GM18508 (cell line): ENCODE data around the gene AK5.

Source experiments
- ATAC-seq: cut with Tn5 transposase; IDR thresholded peaks from one replicate; pipeline ENCODE4 v1.9.1; 2021; ENCODE audit warnings: moderate number of reproducible peaks; ENCODE audit not compliant: insufficient read depth, unreplicated experiment

Gene AK5

DNA sequence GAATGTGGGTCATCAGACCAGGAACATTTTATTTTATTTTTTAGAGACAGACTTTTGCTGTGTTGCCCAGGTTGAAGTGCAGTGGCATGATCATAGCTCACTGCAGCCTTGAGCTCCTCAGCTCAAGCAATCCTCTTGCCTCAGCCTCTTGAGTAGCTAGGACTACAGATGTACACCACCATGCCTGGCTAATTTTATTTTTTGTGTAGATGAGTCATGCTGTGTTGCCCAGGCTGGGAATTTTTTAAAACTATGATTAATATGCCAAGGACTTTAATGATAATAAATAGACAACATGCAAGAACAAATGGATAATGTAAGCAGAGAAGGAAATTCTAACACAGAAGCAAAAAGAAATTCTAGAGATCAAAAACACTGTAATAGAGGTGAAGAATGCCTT lies 142.4 kb downstream of the AK5 start:
- ATAC-seq = no peak

DNA sequence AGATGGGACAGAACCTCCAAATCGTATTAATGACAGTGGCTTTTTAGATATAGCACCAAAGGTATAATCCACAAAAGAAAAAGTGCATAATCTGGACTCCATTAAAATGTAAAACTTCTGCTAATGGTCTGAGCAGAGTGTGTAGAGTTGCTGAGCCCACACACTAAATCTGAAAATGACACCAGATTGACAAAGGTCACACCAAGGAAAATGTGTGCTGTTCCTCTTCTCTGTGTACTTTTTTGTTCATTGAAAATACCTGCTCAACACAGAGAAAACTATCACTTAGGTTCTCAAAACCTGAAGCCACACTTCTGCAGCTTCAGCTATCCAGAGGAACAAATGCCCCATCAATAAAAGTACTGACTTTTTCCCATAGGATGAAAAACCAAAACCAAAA lies 146.2 kb downstream of the AK5 start:
- ATAC-seq = no peak

DNA sequence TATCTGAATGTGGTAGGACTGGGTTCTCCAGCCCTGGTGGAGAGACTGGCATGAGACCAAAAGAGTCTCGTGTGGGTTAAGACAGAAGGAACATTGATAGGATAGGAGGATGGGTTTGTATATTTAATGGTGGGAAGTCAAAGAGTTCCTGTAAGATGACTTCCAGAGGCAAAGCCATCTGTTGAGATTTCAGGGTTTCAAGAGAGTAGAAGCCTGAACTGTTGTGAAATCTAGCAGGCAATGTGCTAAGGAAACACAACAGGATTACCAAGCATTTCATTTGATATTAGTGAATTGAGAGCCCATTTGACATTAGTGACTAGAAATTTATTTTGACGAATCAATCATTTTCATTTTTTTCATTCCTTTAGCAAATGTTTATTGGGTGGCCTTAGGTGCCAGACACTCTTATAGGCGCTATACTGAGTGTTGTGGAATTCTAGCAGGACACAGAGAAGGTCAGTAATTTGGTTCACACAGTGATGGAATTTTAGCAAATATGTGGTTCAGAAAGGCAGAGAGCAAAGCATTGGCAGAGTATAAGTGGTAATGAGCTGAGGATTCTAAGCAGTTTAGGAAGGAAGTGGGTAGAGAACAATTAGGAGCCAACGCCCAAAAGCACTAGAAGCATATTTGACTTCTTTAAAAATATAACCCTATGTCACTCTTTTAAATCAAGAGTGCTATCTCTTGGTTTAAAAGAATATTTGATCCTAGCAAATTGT lies 149.3 kb downstream of the AK5 start:
- ATAC-seq = no peak

DNA sequence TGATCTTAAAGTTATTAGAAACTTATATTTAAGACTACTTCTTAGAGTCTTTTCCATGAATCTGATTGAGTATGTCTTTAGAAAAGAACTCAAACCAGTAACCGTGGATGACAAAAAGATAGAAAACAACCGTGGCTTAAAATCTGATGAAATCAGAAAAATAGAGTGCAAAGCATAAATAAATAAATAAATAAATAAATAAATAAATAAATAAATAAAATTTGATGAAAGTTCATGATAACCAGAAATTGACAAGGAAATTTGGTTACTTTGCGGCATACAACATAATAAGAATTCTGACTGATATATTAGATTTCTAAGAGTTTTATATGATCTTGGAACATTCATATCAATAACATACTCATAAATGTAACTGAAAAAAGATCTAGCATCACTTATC lies 152.1 kb downstream of the AK5 start:
- ATAC-seq = no peak

DNA sequence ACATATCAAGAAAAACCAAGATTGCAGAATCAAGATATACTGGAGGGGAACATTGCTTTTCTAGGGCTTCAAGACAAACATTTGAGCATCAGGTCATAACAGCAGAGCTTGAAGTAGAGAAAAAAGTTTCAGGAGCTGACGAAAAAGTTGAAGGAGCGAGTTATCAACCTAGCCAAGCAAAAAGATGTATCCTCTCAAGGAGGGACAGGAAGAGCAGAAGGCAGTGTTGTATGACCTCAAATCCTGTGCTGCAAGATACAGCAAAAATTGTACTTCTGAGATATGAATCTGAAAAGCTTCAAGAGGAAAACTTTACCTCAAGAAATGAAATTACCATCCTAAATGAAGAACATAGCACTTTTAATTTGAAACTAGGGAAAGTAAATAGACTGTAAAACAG lies 153.1 kb downstream of the AK5 start:
- no peak for ATAC-seq

DNA sequence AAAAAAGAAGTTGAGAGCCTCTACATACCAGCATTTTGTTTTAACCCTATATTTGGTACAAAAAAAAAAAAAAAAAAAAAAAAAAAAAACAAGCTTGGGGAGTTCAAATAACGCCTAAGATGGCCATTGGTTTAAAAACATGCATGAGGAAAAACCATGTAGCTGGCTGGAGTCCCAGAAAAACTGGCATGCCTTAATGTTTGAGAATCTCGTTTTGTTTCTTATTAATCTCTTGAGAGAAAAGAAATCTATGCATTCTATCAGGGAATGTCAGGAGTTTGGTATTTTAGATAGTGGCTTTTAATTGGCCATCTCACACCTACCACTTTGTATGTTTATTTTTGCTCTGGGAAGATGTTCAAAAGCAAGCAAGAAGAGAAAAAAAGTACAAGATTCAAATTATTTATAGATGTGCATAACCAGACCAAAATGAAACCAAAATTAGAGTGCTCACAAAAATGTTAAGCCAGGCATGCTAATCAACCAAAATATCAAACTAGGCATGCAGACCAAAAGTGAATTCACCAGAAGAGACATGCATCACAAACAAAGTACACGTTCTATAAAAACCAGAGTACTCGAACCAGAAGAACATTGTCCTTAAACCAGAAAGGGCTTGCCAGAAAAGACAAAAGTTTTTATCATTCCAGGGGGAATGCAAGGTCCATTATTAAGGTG lies 156.6 kb downstream of the AK5 start:
- ATAC-seq = no peak

DNA sequence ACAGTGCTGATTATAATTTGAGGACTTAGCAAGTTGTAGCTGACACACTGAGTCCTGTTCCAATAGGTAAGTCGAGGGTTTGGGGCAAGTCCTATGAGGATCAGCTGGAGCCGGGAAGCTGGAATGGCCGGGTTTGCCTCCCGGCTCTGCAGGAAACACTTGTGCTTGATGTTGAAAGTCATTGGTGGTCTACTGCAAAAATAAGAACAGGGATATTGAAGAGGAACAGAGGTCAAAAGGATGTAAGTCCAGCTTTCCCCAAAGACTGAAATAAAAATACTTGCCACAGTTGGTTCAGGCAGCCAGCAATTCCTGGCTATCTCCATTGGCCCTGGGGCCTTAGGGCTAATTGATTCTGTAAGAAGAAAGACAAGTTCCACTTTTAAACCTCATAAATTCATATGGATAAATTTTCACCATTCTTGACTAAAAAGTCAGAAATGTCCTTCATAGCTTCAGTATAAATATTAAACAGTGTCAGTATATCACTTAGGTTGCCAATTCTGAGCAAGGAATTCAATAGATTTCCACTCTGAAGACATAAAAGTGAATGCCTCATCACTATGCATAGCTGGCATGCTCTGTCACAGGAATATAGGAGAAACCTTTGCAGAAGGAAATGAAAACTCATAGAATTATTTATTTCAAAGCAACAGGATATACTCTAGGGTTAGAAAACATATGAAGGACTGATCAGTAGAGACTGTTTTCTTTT lies 165.2 kb downstream of the AK5 start:
- ATAC-seq = no peak

DNA sequence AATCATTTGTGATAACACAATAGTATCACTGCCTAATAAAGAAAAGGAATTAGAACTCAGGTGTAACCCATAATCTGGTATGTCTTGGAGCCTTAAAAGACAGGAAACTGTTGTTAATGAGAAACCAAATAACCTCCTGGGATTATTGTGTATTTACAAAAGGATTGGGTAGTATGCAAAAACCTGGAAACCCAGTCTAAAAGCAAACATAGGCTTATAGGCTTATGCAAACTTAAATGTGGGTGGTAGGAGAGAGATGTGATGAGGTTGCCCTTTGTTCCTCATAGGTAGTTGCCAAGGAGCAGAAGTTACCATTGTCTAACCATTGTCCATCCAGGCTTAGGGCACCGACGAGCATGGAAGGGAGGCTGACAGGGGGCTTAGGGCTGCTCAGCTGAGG lies 165.8 kb downstream of the AK5 start:
- no peak for ATAC-seq

DNA sequence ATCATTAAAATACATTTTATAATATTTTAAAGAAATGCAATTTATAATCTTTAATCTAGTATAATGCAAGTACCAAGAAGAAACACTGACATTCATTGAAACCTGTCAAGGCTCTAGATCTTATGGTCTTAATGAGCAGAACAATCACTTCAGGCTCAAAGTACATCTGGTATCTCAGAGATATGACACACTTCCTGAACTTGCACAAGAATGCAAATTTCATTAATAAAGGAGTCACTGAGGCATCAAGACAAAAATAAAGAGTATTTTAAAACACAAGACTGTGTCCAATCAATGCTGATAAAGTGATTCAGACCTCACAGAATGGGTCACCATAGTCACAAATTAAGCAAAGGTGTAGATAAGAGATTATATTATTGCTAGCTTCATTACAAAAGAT lies 178.1 kb downstream of the AK5 start:
- no peak for ATAC-seq

DNA sequence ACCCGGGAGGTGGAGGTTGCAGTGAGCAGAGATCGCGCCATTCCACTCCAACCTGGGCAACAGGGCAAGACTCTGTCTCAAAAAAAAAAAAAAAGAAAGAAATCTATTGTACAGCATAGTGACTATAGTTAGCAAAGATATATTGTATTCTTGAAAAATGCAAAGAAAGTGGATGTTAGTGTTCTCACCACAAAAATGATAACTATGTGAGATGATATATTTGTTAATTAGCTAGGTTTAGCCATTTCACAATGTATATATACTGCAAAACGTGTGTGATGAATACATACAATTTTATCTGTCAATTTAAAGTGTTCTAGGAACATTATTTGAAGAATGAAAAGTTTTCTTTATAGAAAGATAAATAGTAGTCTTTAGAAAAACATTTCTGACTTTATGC lies 179.9 kb downstream of the AK5 start:
- no peak for ATAC-seq

DNA sequence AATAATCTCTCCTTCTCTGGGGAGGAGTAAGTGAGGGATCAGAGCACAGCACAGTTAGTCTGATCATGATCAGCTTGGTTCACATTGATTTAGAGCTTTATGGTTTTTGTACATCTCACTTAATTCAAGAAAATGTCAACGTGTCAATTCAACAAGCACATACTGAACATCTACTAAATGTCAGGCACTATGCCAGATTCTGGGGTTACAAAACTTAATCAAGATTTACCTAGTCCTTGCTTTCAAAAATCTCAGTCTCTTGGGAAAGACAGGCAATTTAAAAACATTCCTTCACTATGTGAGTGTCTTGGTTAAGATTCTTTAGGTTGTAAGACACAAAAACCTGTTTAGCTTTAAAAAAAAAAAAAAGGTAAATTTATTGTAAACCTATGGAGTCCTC lies 181.4 kb downstream of the AK5 start:
- no peak for ATAC-seq

DNA sequence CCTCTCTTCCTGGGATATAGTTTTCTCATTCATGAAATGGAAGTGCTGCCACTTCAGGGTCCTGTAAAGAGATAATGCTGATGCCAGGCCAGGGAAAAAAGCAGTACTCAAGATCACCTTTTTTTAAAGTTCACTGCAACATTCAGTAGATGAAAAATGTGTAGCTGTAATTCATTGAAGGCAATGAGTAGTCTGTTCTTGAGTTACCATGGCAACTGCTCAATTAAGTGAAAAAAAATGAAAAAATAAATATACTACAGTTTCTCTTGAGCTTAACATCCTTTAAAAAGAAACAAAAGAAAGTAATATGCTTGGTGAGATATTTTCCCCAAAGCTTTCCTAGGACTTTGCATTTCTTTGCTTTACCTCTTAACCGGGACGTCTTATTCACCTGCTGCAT lies 183.3 kb downstream of the AK5 start:
- ATAC-seq = no peak

DNA sequence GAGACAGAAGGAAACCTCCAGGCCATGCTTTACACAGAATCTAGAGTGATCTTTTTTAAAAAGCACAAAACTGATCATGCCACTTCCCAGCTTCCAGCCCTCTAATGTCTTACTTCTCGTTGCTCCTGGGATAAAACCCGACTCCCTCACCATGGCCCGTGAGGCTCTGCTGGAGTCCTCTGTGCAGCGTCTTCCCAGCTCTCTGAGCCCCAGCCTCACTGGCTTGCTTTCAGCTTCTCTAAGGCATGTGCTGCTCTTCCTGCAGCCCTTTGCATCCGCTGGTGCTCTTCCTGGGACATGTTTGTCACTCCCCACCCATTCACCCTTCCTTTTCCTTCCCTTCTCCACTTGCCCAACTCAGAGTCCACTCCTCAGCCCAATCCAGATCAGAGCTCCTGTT lies 184.1 kb downstream of the AK5 start:
- ATAC-seq = no peak

DNA sequence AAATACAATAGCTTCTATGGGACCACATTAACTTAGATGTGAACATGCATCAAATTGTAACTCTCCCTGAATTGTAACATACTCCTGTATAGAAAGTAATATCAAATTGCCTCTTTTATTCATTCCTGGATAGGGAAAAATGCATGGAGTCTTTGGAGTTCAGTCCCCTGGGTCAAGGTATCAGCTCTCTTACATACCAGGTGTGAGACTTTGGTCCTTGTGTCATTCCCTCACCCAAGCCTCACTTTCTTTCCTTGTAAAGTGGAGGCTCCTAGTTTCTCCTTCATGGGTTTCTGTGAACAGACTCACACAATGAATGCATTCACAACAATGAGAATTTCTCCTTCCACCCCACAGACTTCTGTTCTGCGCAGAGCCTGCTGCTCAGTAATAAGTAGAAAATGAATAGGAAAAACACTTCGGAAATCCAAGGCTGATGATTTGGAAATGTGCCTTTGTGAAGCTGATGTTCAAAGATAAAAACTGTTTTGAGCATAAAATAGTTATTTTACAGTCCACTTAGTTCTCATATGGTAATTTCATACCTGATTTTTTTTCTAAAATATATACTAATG lies 185.3 kb downstream of the AK5 start:
- no peak for ATAC-seq

DNA sequence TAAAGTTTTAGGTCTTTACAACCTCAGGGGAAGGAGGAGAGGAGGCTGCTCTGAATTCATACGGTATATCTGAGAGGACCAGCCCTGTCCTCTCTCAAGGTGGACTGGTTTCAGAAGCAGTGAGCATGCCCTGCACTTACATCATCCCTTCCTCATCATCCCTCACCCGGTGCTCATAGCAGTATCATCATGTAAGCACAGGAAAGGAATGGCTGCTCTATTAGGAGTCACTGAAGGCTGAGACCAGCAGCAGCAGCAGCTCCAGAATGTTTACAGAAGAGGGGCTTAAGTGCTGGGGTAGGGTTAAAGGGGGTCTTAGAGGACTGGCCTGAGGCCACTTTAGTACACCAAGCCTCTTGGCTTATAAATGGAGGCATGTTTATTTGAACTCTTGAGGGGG lies 185.9 kb downstream of the AK5 start:
- ATAC-seq = no peak

DNA sequence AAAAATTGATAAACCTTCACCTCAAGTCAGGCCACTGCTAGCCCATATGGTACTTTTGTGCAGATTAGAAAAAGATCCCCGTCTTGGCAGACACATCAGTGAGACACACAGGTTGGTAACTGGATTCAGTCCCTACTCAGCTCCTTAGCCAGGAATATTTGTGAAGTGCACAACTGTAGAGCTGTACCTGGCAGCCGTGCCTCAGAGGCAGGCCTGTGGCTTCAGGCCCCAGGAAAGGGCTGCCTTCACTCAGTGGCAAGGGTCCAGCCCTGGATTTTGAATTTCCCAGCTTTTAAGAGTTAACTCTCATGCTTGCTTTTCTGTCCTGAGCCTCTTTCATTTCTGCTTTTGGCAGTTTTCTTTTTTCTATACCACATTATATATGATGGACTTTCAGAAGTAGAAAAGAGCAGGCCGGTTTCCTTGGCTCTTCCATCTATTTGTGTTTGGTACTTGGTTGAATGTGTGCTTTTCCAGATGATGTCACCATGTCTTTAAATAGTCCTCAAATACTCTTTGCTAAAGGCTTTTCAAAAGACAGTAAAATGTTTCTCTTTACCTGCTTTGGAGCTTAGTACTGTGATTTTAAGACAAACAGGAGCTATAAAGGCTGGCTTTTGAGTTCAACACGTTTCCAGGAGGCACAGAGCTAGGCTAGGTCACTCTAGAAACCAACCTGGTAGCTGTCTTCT lies 186.6 kb downstream of the AK5 start:
- no peak for ATAC-seq

DNA sequence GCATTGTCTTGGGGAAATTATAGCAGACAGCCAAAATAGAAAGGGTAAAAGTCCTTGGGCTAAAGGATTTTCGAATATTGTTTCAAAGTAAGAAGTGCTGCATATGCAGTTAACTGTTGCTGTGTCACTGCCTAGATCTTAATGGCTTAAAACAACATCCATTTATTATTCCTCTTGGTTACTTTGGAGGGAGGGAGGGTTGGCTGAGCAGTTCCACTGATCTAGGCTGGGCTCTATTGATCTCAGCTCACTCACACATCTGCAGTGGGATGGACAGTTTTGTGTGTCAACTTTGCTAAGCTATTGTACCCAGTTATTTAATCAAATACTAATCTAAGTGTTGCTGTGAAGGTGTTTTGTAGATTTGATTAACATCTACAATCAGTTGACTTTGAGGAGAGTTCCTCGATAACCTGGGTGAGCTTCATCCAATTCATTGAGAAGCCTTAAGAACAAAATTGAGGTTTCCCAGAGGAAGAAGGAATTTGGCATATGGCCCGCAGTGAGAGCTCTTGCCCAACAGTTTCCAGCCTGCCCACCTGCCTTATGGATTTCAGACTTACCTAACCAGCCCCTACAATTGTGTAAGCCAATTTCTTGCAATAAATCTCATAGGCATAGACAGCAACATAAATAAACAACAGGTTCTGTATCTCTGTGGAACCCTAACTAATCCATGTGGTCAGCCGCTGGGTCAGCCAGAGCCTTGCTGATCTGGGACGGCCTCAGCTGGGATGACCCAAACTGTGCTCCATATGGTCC lies 187.3 kb downstream of the AK5 start:
- no peak for ATAC-seq

DNA sequence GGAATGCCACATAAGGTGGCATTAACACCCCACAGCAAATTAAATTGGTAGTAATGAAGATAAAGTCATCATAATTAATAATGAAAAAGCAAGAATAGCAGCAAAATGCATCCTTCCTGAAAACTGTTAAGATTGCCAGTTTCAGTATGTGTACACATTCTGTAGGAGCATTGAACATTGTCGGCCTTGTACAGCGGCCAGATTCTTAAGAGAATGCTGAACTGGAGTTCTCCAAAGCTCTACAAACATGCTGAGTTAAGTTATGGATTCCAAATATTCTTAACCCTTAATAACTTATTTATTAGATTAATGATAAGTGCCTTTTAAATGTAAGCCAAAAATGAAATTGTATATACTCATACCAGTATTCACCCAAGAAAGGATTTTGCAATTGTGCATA lies 189.9 kb downstream of the AK5 start:
- no peak for ATAC-seq

DNA sequence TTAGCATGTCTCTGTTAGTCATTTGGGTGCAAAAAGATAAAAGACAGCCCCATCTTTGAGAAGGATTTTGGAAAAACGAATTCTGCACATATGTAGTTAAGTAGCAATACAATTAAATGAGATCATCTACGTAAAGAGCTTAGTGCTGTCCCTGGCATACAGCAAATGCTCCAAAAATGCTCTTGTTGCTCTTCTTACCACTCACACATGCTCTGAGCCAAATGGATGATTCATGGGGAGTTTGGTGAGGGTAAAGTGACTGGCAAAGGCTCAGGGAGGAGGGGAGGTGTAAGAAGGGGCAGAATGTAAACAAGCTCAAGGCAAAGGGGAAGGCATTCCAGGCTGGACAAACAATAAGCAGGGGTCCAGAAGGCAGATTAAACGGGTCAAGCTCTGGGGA lies 191.9 kb downstream of the AK5 start:
- no peak for ATAC-seq

DNA sequence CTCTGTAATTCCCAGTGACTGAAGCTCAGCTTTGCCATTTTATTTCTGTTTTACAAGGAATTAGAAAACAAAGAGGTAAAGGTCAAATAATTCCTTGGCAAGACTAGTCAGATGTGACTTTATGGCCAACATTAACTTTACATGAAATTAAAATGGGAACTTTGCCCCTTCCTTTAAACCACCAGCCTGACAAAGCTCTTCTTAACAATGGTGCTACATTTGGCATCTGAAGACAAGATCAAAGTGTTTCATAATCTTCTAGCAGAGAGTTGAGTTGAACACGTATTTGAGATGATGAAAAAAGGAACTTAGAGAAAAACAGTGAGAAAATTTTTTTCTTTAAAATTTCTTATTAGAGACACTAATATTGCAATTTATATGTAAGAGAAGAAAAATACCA lies 193.8 kb downstream of the AK5 start:
- no peak for ATAC-seq
